HUES6 (cell line): ENCODE data around the gene ATMIN.

Experiments
- H3K27ac ChIP-seq: 2 replicates; pipeline ENCODE4 v1.7.0; 2013; ENCODE audit warnings: low read depth, mild to moderate bottlenecking, low read length, inconsistent platforms
- H3K27me3 ChIP-seq: 2 replicates; pipeline ENCODE4 v1.6.1; 2013; ENCODE audit warnings: low read length; ENCODE audit not compliant: control insufficient read depth, insufficient read depth
- H3K36me3 ChIP-seq: 2 replicates; pipeline ENCODE4 v1.6.1; 2013; ENCODE audit warnings: low read length; ENCODE audit not compliant: control insufficient read depth, insufficient read depth
- H3K4me1 ChIP-seq: 2 replicates; pipeline ENCODE4 v1.6.1; 2013; ENCODE audit warnings: low read length; ENCODE audit not compliant: control insufficient read depth, insufficient read depth
- H3K4me3 ChIP-seq: 2 replicates; pipeline ENCODE4 v1.5.1; 2013; ENCODE audit warnings: low read depth, low read length
- H3K9ac ChIP-seq: one replicate; pipeline ENCODE4 v1.6.1; 2013; ENCODE audit warnings: mild to moderate bottlenecking, low read length
- H3K9me3 ChIP-seq: 2 replicates; pipeline ENCODE4 v1.6.1; 2013; ENCODE audit warnings: low read depth, low read length; ENCODE audit not compliant: control insufficient read depth, insufficient read depth

ATMIN gene

GRCh38 chr16:81040842-81041241 is 5.2 kb downstream of the ATMIN start:
- no peak overlapping the region for H3K27ac ChIP-seq
- peaks cover 9% of the 10 kb centered on the region for H3K4me1 ChIP-seq
- peaks cover 76% of the 10 kb centered on the region for H3K36me3 ChIP-seq
- H3K9ac ChIP-seq = no peak overlapping the region
- no peaks in the 10 kb centered on the region for H3K9me3 ChIP-seq
- no peak overlapping the region for H3K4me3 ChIP-seq
- H3K27me3 ChIP-seq = no peaks in the 10 kb centered on the region

DNA sequence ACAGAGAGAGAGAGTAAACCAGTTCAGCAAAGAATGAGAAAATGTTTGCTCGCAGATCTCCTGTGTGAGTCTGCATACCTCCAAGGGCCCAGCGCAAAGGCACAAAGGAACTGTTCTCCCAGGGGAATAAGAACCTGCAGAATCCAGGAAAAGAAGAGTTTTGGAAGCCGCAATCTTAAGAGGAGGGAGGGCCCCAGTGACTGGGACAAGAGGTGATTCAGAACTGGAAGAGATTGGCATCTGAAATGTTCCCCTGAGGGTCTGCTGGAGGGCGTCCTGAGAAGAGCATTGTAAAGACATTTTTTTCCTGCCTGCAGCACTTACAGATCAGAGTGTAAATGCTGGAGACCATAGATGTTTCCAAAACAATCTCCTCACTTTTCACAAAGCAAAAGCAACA is 6.1 kb downstream of the ATMIN start:
- no peak overlapping the region for H3K9ac ChIP-seq
- H3K27me3 ChIP-seq = no peaks in the 10 kb centered on the region
- H3K4me3 ChIP-seq = no peak overlapping the region
- H3K27ac ChIP-seq = no peak overlapping the region
- peaks cover 76% of the 10 kb centered on the region for H3K36me3 ChIP-seq
- peaks cover 7% of the 10 kb centered on the region for H3K4me1 ChIP-seq
- no peaks in the 10 kb centered on the region for H3K9me3 ChIP-seq

DNA sequence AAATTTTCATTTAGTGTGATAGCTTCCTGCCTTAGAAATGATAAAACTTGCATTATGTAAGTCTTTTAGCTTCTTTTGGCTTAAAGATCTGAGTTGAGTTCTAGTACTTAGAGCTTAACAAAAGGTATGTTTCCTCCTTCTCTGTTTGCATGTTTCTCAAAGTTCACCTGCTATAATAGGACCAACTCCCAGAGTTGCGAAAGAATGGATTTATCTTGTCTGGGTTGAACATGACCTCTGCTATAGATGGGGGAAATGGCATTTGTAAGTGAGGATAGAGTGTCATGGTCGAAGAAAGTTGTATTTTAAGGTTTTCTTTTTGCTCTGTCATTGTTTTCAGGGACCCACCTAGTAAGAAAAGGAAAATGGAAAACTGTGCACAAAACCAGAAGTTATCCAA is 7.2 kb downstream of the ATMIN start:
- H3K36me3 ChIP-seq = peaks cover 76% of the 10 kb centered on the region
- no peak overlapping the region for H3K27ac ChIP-seq

GRCh38 chr16:81053761-81054160 is 18.1 kb downstream of the ATMIN start:
- no peaks in the 10 kb centered on the region for H3K27me3 ChIP-seq
- H3K36me3 ChIP-seq = no peaks in the 10 kb centered on the region
- H3K4me1 ChIP-seq = no peaks in the 10 kb centered on the region
- H3K27ac ChIP-seq = no peak overlapping the region
- peaks cover 6% of the 10 kb centered on the region; the same call in 1 of the 2 replicates for H3K9me3 ChIP-seq
- H3K9ac ChIP-seq = no peak overlapping the region
- H3K4me3 ChIP-seq = no peak overlapping the region

More for the DNA sequence above, 7.2 kb downstream of the ATMIN start:
- H3K9me3 ChIP-seq = no peaks in the 10 kb centered on the region
- H3K27me3 ChIP-seq = no peaks in the 10 kb centered on the region
- H3K4me3 ChIP-seq = no peak overlapping the region
- no peak overlapping the region for H3K9ac ChIP-seq
- H3K4me1 ChIP-seq = no peaks in the 10 kb centered on the region

GRCh38 chr16:81060576-81061306 is 25.1 kb downstream of the ATMIN start:
- no peaks in the 10 kb centered on the region for H3K9me3 ChIP-seq
- H3K9ac ChIP-seq = no peak overlapping the region
- H3K27me3 ChIP-seq = no peaks in the 10 kb centered on the region
- H3K4me1 ChIP-seq = peaks cover 10% of the 10 kb centered on the region
- no peak overlapping the region for H3K27ac ChIP-seq
- no peaks in the 10 kb centered on the region for H3K36me3 ChIP-seq
- no peak overlapping the region for H3K4me3 ChIP-seq

DNA sequence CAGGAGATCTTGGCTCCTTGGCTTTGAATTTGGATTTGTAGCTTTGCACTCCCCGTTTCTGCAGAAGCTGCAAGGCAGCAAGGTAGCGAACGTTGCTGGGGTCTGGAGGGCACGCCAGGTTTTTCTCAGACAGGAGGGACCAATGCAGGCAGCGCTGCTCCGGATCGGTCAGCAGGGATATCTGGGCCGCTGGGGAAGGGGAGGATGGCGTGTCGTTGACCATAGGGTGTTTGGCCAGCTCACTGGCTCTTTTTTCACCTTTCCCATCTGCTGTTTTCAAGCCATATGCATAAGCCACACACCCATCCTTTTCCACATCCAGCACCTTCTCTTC is 25.6 kb downstream of the ATMIN start:
- Histone ChIP-seq H3K27ac (no peak overlapping the region), H3K36me3 (no peaks in the 10 kb centered on the region), H3K9me3 (no peaks in the 10 kb centered on the region), H3K9ac (no peak overlapping the region), H3K4me1 (peaks cover 10% of the 10 kb centered on the region), H3K4me3 (no peak overlapping the region), H3K27me3 (no peaks in the 10 kb centered on the region)

DNA sequence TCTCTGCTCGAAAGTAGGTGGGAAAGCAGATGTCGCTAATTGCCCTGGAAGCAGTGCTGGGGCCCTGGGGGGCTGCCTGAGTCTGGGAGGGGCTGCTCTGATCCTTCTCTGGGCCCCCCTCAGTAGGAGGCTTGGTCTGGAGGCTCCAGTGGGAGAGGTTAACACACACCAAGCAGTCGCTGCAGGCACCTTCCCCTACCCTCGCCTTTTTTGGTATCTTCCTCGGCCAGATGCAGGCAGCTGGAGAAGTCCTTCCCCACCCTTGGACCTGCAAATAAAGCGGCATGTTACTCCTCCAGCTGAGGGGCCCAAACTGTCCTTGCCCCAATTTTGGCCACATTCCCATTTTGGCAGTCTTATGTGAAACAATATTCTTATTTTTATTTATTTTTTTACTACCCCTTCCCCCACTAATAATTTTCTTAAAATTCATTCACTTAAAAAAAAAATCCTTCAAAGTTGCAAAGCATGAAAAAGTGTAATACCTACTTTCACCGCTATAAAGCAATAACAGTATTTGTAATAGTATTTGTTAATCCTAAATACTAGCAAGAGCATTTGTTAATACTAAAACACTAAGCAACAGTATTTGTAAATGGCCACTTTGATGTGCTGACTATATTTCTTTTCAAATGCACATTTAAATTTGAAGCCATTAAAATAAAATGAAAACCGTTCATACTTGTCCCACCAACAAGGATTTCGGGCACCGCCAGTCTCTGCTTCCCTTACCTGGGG is 26.4 kb downstream of the ATMIN start:
- Histone ChIP-seq H3K4me3 (no peak overlapping the region), H3K27ac (no peak overlapping the region), H3K9ac (no peak overlapping the region), H3K4me1 (peaks cover 10% of the 10 kb centered on the region), H3K27me3 (no peaks in the 10 kb centered on the region), H3K9me3 (no peaks in the 10 kb centered on the region), H3K36me3 (no peaks in the 10 kb centered on the region)

DNA sequence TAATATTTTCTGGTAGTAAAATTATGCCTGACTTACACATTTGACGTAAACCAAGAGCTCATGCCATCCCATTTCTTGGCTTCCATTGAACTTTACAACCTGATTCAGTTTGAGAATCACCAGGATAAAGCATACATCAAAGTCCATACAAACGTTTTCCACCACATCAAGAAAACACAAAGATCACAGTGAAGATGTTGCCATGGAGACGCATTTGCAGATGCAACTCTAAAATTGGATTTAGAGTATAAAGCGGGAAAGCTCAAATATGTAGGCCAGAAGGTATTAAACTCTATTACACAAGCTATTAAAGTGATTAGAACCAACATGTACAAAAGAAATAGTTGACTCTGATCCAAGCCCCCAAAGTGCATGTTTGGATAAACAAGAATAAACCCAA is 31.0 kb downstream of the ATMIN start:
- H3K4me1 ChIP-seq = no peaks in the 10 kb centered on the region; the same call in 1 of the 2 replicates
- no peaks in the 10 kb centered on the region for H3K27me3 ChIP-seq
- no peaks in the 10 kb centered on the region for H3K9me3 ChIP-seq
- H3K27ac ChIP-seq = no peak overlapping the region
- H3K4me3 ChIP-seq = no peak overlapping the region
- H3K9ac ChIP-seq = no peak overlapping the region
- H3K36me3 ChIP-seq = no peaks in the 10 kb centered on the region

DNA sequence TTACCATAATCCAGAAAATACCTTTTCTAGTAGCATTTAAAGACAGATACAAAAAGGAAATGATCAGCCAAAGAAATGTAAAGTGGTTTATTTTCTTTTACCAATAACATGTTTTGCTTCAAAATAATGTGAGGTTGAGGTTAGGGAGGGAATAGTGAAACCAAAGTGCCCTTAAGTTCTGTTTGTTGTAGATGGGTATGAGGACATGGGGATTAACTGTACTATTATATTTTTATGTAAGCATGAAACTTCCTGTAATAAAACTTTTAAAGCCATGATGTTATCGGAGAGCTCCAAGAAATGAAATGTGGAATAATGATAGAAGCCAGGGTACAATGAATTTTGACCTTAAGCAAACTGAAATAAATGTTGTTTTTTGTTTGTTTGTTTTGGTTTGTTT is 31.5 kb downstream of the ATMIN start:
- no peaks in the 10 kb centered on the region; the same call in 1 of the 2 replicates for H3K4me1 ChIP-seq
- no peak overlapping the region for H3K27ac ChIP-seq
- H3K4me3 ChIP-seq = no peak overlapping the region
- no peaks in the 10 kb centered on the region for H3K9me3 ChIP-seq
- H3K27me3 ChIP-seq = no peaks in the 10 kb centered on the region
- H3K36me3 ChIP-seq = no peaks in the 10 kb centered on the region
- H3K9ac ChIP-seq = no peak overlapping the region

DNA sequence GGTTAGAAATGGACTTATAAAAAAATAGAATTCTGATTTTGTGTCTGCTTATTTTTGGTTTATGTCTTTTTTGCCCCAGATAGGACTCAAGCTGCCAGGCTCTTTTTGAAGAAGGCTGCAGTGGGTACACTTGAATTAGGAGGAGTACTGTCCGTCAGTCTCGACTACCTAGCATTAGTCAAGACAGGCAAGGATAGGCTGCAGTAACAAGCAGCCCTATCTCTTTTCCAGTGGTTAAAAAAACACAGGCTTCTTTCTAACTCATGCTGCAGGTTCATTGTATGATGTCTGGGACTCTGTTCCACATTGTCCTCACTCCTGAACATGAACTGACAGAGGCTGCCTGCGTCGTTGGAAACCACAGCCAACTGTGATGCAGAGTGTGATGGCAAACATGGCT is 33.4 kb downstream of the ATMIN start:
- Histone ChIP-seq H3K27ac (no peak overlapping the region), H3K9me3 (no peaks in the 10 kb centered on the region), H3K4me3 (no peak overlapping the region), H3K9ac (no peak overlapping the region), H3K4me1 (peaks cover 9% of the 10 kb centered on the region; the same call in 1 of the 2 replicates), H3K36me3 (no peaks in the 10 kb centered on the region), H3K27me3 (no peaks in the 10 kb centered on the region)

- Histone ChIP-seq H3K27ac (no peak overlapping the region), H3K4me1 (peaks cover 9% of the 10 kb centered on the region; the same call in 1 of the 2 replicates), H3K9me3 (no peaks in the 10 kb centered on the region), H3K4me3 (no peak overlapping the region), H3K36me3 (no peaks in the 10 kb centered on the region), H3K27me3 (no peaks in the 10 kb centered on the region), H3K9ac (no peak overlapping the region)
Observed at GRCh38 chr16:81070979-81071378, 35.3 kb downstream of the ATMIN start.
